Small intestine (tissue), 7 donors: ENCODE data around the gene TBXA2R. TPM values are rescaled to one million over a fixed set of nuclear protein-coding genes. Genes with fewer than 3 reads are reported as not detected.

Experiments
- DNase-seq, 2 donors: peaks; one replicate each; pipeline versions ENCODE4 v3.0.0 to v3.0.0-alpha.2; 2013
- FAIRE-seq: peaks from 2 replicates; lab custom pipeline; 2012; peaks lifted over from hg19 to GRCh38; lab: Jason Lieb, UNC
- H3K27ac ChIP-seq, 3 donors: one replicate each; pipeline ENCODE4 v1.5.1; 2013; ENCODE audit warnings: low read length in 2 of 3, mild to moderate bottlenecking in 2 of 3, control low read depth in 1 of 3, inconsistent platforms in 1 of 3, low read depth in 1 of 3, moderate library complexity in 1 of 3
- H3K27me3 ChIP-seq, 3 donors: one replicate each; pipeline ENCODE4 v1.6.1; 2013; ENCODE audit warnings: low read length in 3 of 3, inconsistent platforms in 1 of 3; ENCODE audit not compliant: control insufficient read depth in 3 of 3, insufficient read depth in 3 of 3
- H3K36me3 ChIP-seq, 3 donors: one replicate each; pipeline ENCODE4 v1.6.1; 2013; ENCODE audit warnings: low read length in 3 of 3, inconsistent platforms in 1 of 3, low read depth in 1 of 3, mild to moderate bottlenecking in 1 of 3, moderate library complexity in 1 of 3; ENCODE audit not compliant: control insufficient read depth in 3 of 3, insufficient read depth in 2 of 3
- H3K4me1 ChIP-seq, 3 donors: one replicate each; pipeline ENCODE4 v1.6.1; 2013; ENCODE audit warnings: low read length in 2 of 3, inconsistent platforms in 1 of 3, low read depth in 1 of 3, mild to moderate bottlenecking in 1 of 3, moderate library complexity in 1 of 3; ENCODE audit not compliant: control insufficient read depth in 3 of 3, insufficient read depth in 2 of 3
- H3K4me3 ChIP-seq, 3 donors: one replicate each; pipeline ENCODE4 v1.5.1; 2013; ENCODE audit warnings: low read length in 3 of 3, control low read depth in 1 of 3, inconsistent platforms in 1 of 3, low read depth in 1 of 3, mild to moderate bottlenecking in 1 of 3, moderate library complexity in 1 of 3
- H3K9me3 ChIP-seq, 2 donors: one replicate each; pipeline ENCODE4 v1.6.1; 2013; ENCODE audit warnings: low read depth in 1 of 2, low read length in 1 of 2; ENCODE audit not compliant: control insufficient read depth in 2 of 2, insufficient read depth in 1 of 2
- WGBS, 3 donors: extraction: QIAGEN DNeasy Blood & Tissue Kit; methylation state at CpG; one replicate each; pipeline ENCODE4 v1.1.7; 2013; 5-methylcytosine and 5-hydroxymethylcytosine counted together
- polyA plus RNA-seq, 4 donors: library from polyadenylated mRNA; stranded (reverse) in 3 of 4; unstranded in 1 of 4; fragments of 200-250 nt in 3 of 4; fragments of 120-200 nt in 1 of 4; gene quantifications; one replicate each; pipeline versions ENCODE4 v1.2.1 to v1.2.3, GENCODE V29; 2013
- donor health status: healthy with polysubstance abuse.
- donor health status: control.
- donor health status: control.
- donor health status: Bipolar disorder and iron deficiency.
- donor health status: healthy.

The TBXA2R gene
- polyA plus RNA-seq, 4 donors, result 1.2 to 2.1 TPM; not detected in 2

DNA sequence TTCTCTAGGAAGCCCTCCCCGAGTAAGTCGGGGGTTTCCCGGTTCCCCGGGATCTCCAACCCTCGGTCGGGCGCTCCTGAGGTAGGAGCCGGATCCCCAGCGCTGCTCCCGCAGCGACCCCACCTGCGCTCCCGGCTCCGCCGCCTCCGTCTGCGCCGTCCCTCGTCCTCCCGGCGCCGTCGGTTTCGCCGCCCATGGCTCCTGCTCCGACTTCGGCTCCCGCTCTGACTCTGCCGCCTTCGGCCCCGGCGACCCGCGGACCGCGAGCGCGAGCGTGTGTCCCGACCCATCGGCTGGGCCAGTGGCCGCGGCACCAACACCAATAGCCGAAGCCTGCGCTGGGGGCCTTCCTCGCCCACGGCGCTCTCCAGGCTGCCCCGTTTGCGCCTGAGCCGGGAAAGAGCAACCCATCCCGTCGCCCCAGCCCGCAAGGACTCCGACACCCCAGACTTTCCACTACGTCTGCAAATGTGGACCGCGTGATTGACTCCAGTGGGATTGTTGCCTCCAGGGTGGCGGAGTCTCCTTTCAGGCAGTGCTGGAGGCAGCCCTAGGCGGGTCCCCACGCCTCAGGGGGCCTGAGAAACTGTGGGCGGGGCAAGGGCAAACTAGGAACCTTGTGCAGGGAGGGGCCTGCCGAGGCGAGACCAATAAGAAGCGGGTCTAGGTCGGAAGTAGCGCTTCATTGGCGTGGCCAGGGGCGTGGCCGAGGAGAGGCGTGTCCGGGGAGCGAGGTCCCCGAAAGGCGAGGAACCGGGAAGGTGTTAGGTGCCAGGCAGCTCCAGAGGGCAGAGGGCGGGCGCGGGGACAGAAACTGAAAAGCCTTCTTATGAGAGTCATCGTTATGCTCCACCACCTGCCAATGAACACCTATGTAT, 20.0 kb upstream of the TBXA2R start, which contains the start of gene CACTIN:
Gene CACTIN (minus strand): TSS at position 318 of the 878 bp plus-strand sequence. CDS start 28 bp downstream, at position 290.
- H3K4me3 ChIP-seq, result peak within 1 kb of the TSS; percentile 65 to 91 (median 80)
- H3K9me3 ChIP-seq, result no peaks in the 10 kb centered on the region
- WGBS, 3 donors, result 0% methylated on average over 77 to 80 of the region's 80 CpGs
- peaks cover under 1 to 40% (median 4%) of the 10 kb centered on the region in 3 donors for H3K36me3 ChIP-seq
- H3K4me1 ChIP-seq, result peaks cover 0 to 10% (median 2%) of the 10 kb centered on the region in 3 donors
- H3K27ac ChIP-seq, result peak within 1 kb of the TSS; percentile 84 to 97 (median 93)
- no peaks in the 10 kb centered on the region for H3K27me3 ChIP-seq
- DNase-seq, result peak; percentile 99 to 100
- peak; percentile 15 for FAIRE-seq

DNA sequence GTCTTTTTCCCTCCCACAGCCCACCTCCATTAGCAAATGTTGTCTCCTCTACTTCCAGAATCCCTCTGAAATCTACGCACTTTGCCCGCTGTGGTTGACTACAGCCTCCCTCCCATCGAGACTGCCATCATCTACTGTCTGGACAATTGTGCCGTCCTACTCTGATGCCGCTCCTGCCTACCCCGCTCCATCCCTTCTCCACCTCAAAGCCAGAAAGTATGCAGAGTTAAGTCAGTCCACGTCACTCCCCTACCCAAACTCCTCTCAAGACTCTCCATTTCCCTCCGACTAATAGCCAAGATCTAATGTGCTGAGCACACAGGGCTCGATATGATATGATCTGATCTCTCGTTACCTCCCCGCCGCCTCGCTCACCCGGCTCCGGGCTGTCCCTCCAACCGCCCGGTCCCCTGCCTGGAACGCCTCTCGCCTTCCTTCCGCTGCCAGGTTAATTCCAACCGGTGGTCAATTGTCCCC, 19.4 kb upstream of the TBXA2R start:
- FAIRE-seq, result no peak
- no peak for DNase-seq
- Histone ChIP-seq H3K36me3 (peaks cover 0 to 40% (median 4%) of the 10 kb centered on the region in 3 donors), H3K4me1 (peaks cover 0 to 10% (median 2%) of the 10 kb centered on the region in 3 donors), H3K4me3 (peak overlapping the region; percentile 65 to 91 (median 80)), H3K27me3 (no peaks in the 10 kb centered on the region), H3K9me3 (no peaks in the 10 kb centered on the region), H3K27ac (peak overlapping the region; percentile 84 to 97 (median 93))
- WGBS, 3 donors, result 0 to 1% (median 1%) methylated on average over 20 to 21 of the region's 21 CpGs

DNA sequence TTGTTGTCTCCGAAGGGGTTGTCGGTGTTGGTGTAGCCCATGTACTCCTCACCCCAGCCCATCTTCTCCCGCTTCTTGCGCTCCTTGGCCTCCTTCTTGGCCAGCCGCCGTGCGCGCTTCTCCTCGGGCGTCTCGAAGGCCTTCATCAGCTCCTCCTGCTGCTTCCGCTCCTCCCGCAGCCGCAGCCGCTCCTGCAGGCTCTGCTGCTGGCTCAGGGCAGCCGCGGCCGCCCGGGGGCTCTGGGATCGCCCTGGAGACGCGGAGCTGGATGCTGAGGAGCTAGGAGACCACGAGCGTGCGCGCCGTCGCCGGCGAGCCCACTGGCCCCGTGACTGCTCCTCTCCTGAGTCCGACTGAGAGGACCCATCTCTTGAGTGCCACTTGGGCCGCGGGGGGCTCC, 17.0 kb upstream of the TBXA2R start:
- Histone ChIP-seq H3K4me3 (no peak overlapping the region), H3K9me3 (no peaks in the 10 kb centered on the region), H3K27me3 (no peaks in the 10 kb centered on the region), H3K4me1 (peaks cover 0 to 10% (median 2%) of the 10 kb centered on the region in 3 donors), H3K27ac (no peak overlapping the region), H3K36me3 (peaks cover 0 to 53% (median 6%) of the 10 kb centered on the region in 3 donors)
- no peak for FAIRE-seq
- DNase-seq, result no peak
- 93 to 97% (median 93%) methylated on average over 34 of the region's 34 CpGs for WGBS, 3 donors

DNA sequence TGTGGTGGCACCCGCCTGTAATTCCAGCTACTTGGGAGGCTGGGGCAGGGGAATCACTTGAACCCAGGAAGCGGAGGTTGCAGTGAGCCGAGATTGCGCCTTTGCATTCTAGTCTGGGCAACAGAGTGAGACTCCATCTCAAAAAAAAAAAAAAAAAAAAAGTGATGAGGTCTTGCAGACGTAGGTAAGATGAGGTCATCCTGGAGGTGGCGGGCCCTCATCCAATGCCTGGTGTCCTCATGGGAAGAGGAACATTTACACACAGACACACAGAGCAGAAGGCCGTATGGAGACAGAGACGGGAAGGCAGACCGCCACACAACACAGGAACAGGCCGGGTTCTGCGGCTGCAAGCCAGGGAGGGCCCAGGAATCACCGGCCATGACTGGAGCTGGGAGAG, 15.5 kb upstream of the TBXA2R start:
- Histone ChIP-seq H3K4me3 (no peak overlapping the region), H3K9me3 (no peaks in the 10 kb centered on the region), H3K27me3 (no peaks in the 10 kb centered on the region), H3K36me3 (peaks cover 0 to 67% (median 6%) of the 10 kb centered on the region in 3 donors), H3K4me1 (peaks cover 0 to 14% (median under 1%) of the 10 kb centered on the region in 3 donors), H3K27ac (no peak overlapping the region)
- 84 to 90% (median 90%) methylated on average over 12 of the region's 12 CpGs for WGBS, 3 donors
- no peak for DNase-seq
- no peak for FAIRE-seq

DNA sequence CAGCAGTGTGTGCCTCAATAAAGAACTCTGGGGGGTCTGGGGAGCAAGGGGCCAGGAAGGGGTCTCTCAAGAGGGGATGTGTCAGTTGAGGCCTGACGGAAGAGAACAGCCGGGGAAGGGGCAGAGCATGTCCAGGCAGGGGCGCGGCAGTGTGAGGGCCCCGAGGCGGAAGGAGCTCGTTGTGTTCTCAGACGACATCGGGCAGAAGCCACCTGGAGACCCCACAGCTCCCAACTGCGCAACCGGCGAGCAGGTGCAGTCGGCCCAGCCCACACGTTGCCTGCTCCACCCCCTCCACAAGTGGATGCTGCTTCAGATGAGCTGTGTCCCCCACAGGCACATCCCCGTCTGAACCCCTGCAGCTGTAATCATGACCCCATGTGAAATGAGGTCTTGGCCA, 15.0 kb upstream of the TBXA2R start:
- no peaks in the 10 kb centered on the region for H3K9me3 ChIP-seq
- H3K4me3 ChIP-seq, result no peak overlapping the region
- WGBS, 3 donors, result 90 to 93% (median 93%) methylated on average over 15 of the region's 15 CpGs
- no peaks in the 10 kb centered on the region for H3K27me3 ChIP-seq
- H3K36me3 ChIP-seq, result peaks cover 0 to 72% (median 6%) of the 10 kb centered on the region in 3 donors
- peaks cover 0 to 14% (median 0%) of the 10 kb centered on the region in 3 donors for H3K4me1 ChIP-seq
- no peak for FAIRE-seq
- no peak for DNase-seq
- H3K27ac ChIP-seq, result no peak overlapping the region

DNA sequence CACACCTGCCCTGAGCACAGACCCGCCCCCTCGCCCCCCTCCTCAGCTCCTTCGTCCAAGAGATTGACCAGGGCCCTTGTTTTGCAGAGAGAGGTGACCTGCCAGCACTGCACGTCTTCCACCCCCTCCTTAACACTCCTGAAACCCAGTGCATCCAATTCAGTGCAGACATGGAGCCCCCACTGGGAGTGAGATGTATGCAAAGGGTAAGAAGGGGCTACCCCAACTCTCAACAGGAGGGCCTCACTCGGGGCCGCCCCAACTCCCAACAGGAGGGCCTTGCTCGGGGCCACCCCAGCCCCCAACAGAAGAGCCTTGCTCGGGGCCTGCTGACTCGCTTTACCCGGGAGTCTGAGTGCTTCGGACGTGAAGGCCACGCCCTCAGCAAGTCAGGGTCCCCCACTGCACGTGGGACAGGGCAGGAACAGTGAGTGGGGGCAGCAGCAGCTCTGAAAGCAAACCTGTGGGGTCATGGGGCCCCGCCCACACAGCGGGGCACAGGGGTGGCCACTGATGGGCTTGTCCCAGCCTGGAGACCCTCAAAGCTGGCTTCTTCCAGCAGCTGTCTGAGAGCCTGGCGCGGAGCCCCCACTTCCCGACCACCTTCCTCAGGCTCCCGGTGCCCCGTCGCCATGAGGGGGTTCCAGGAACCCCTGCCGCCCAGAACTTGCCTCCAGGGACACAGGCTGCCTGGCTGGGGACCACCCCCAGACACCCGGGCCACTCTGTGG, 14.3 kb upstream of the TBXA2R start:
- no peak for FAIRE-seq
- peaks cover 0 to 14% (median 0%) of the 10 kb centered on the region in 3 donors for H3K4me1 ChIP-seq
- 88 to 92% (median 88%) methylated on average over 22 to 24 of the region's 24 CpGs for WGBS, 3 donors
- H3K27ac ChIP-seq, result no peak overlapping the region
- H3K27me3 ChIP-seq, result no peaks in the 10 kb centered on the region
- H3K36me3 ChIP-seq, result peaks cover 0 to 75% (median 6%) of the 10 kb centered on the region in 3 donors
- no peak overlapping the region for H3K4me3 ChIP-seq
- H3K9me3 ChIP-seq, result no peaks in the 10 kb centered on the region
- DNase-seq, result no peak

DNA sequence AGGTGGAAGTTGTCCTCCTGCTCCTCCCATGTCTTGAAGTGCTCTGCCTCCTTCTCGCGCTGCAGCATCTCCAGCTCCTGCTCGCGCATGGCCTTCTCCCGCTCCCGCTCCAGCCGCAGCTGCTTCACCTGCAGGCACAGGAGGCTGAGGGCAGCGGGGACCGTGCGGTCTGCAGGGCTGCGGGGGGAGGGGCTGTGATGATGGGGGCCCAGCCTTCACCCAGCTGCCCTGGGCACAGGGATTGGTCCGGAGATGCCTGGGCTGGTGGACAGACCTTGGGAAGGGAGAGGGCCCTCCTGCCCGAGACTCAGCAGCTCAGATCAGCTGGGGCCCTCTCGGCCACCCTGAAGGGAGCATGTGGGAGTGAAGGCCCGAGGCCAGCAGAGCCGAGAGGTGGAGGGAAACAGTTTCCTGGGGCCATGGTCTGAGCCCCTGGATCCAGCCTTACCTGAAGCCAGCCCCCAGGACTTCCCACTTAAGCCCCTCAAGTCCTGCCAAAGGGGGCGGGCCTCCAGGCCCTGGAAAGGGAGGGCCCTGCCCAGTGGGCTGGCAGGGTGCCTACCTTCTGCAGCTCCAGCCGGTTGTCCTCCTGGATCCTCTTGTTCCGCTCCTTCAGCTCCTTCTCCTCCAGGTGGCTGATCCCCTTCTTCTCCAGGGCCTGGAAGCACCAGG, 13.6 kb upstream of the TBXA2R start:
- H3K9me3 ChIP-seq, result no peaks in the 10 kb centered on the region
- H3K36me3 ChIP-seq, result peaks cover 0 to 82% (median 6%) of the 10 kb centered on the region in 3 donors
- DNase-seq (no peak), FAIRE-seq (no peak)
- no peak overlapping the region for H3K27ac ChIP-seq
- H3K27me3 ChIP-seq, result no peaks in the 10 kb centered on the region
- no peak overlapping the region for H3K4me3 ChIP-seq
- peaks cover 0 to 7% (median 0%) of the 10 kb centered on the region in 3 donors for H3K4me1 ChIP-seq
- WGBS, 3 donors, result 86 to 90% (median 88%) methylated on average over 15 to 19 of the region's 19 CpGs
